ENCODE results near the gene GARIN5B.

- TF ChIP-seq CTCF (conservative IDR thresholded peaks at IDR 0.05; ENCODE audit: low read depth in 2 of 2), result no peak
- no peak for TF ChIP-seq EZH2phosphoT487 (IDR thresholded peaks at IDR 0.05; ENCODE audit: unreplicated experiment)
These were observed 2.9 kb upstream of the GARIN5B start for GRCh38 chr19:55365964-55366363.
